AML-193 (cell line): ENCODE data around the gene RAI1.

Experiments
- DNase-seq, 2 experiments: peaks; one replicate each; lab custom pipeline; 2025; lab: John Stamatoyannopoulos, UW

The RAI1 gene

GRCh38 chr17:17833658-17834357, 152.6 kb downstream of the RAI1 start:
- DNase-seq: no peak

- DNase-seq: no peak
Observed at GRCh38 chr17:17834974-17835373, 153.7 kb downstream of the RAI1 start.

- DNase-seq: no peak
Observed at GRCh38 chr17:17835415-17836249, 154.4 kb downstream of the RAI1 start.

- peak; percentile 56 to 66 for DNase-seq
Observed at GRCh38 chr17:17836250-17836817, 155.1 kb downstream of the RAI1 start.

- no peak for DNase-seq
Observed at GRCh38 chr17:17836818-17837379, 155.6 kb downstream of the RAI1 start, which contains the start of gene SREBF1. Gene SREBF1, minus strand, starts transcription at chr17:17836986. Its CDS starts 169 bp downstream, at chr17:17836817.

GRCh38 chr17:17837380-17837821, 156.1 kb downstream of the RAI1 start:
- DNase-seq: no peak

- DNase-seq: no peak
Observed at GRCh38 chr17:17837966-17838962, 157.0 kb downstream of the RAI1 start.

- peak; percentile 48 to 50 for DNase-seq
Observed at GRCh38 chr17:17839791-17840707, 158.8 kb downstream of the RAI1 start.

GRCh38 chr17:17840751-17841591, 159.7 kb downstream of the RAI1 start:
- no peak for DNase-seq

- no peak for DNase-seq
Observed at GRCh38 chr17:17841601-17842025, 160.4 kb downstream of the RAI1 start.

GRCh38 chr17:17842111-17842876, 161.0 kb downstream of the RAI1 start:
- DNase-seq: no peak

GRCh38 chr17:17843096-17843495, 161.8 kb downstream of the RAI1 start:
- DNase-seq: no peak

- no peak for DNase-seq
Observed at GRCh38 chr17:17844079-17844478, 162.8 kb downstream of the RAI1 start.

GRCh38 chr17:17844500-17844899, 163.2 kb downstream of the RAI1 start:
- no peak for DNase-seq

GRCh38 chr17:17845046-17845775, 164.0 kb downstream of the RAI1 start:
- DNase-seq: no peak

GRCh38 chr17:17846003-17846402, 164.7 kb downstream of the RAI1 start:
- no peak for DNase-seq

GRCh38 chr17:17846645-17847044, 165.4 kb downstream of the RAI1 start:
- no peak for DNase-seq
